SK-N-SH treated with all-trans-retinoic acid at 6 μM for 48 hours (cell line): ENCODE data around the gene GLDC.

Source experiments
- ARNTL ChIP-seq: fragments of 450-650 bp; formaldehyde crosslinking; IDR thresholded peaks from 2 replicates; pipeline ENCODE4 v1.5.0; 2020; ENCODE audit warnings: low read depth, mild to moderate bottlenecking, moderate library complexity, borderline replicate concordance
- CSDC2 ChIP-seq: fragments of 250-450 bp; sonication (Bioruptor Pico); IDR thresholded peaks from 2 replicates; pipeline ENCODE4 v1.5.0; 2020; ENCODE audit warnings: mild to moderate bottlenecking, moderate library complexity
- ESRRG ChIP-seq: fragments of 250-450 bp; sonication (Bioruptor Pico); IDR thresholded peaks from 2 replicates; pipeline ENCODE4 v1.6.1; 2021; ENCODE audit warnings: mild to moderate bottlenecking
- GLIS3 ChIP-seq: fragments of 250-450 bp; sonication (Bioruptor Pico); IDR thresholded peaks from 2 replicates; pipeline ENCODE4 v1.5.0; 2020; ENCODE audit warnings: mild to moderate bottlenecking, moderate library complexity
- ISL1 ChIP-seq: fragments of 250-450 bp; sonication (Bioruptor Pico); IDR thresholded peaks from 2 replicates; pipeline ENCODE4 v2.1.2; 2022; ENCODE audit warnings: mild to moderate bottlenecking, moderate library complexity
- OSR1 ChIP-seq: fragments of 250-450 bp; sonication (Bioruptor Pico); IDR thresholded peaks from 2 replicates; pipeline ENCODE4 v1.8.0; 2022; ENCODE audit warnings: moderate library complexity, mild to moderate bottlenecking, inconsistent platforms
- ZC3H10 ChIP-seq: fragments of 250-450 bp; sonication (Bioruptor Pico); IDR thresholded peaks from 2 replicates; pipeline ENCODE4 v1.5.1; 2021; ENCODE audit warnings: mild to moderate bottlenecking, moderate library complexity
- ZNF565 ChIP-seq: fragments of 450-650 bp; formaldehyde crosslinking; conservative IDR thresholded peaks from 2 replicates; pipeline ENCODE4 v1.5.0; 2020; ENCODE audit warnings: low read depth, mild to moderate bottlenecking, moderate library complexity
- ZNF8 ChIP-seq: fragments of 450-650 bp; formaldehyde crosslinking; IDR thresholded peaks from 2 replicates; pipeline ENCODE4 v1.5.0; 2020; ENCODE audit warnings: mild to moderate bottlenecking, moderate library complexity
- TF ChIP-seq, protein P1 (sequence below): fragments of 250-450 bp; sonication (Bioruptor Pico); IDR thresholded peaks from 2 replicates; pipeline ENCODE4 v1.8.0; 2021; ENCODE audit warnings: low read depth, mild to moderate bottlenecking, moderate library complexity, borderline replicate concordance
- TF ChIP-seq, protein P2 (sequence below): fragments of 250-450 bp; sonication (Bioruptor Pico); IDR thresholded peaks from 2 replicates; pipeline ENCODE4 v1.8.0; 2020; ENCODE audit warnings: mild to moderate bottlenecking, moderate library complexity, borderline replicate concordance

DNA sequence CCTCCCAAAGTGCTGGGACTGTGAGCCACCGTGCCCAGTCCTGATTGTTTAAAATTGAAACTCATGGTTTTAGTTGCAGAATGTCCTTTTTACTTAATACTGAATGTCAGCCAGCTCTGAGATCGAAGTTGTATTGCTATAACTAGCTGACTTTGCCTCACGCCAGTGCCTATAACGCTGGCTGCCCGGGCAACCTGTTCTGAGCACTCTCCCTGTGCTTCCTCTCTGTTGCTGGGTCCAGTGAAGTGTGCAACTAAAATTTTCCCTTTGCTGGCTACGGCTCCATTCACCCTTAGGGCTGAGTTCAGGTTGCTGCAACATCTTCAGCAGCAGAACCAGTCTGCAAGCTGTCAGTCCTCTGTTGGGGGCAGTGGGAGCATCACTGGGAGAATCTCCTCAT, 65.9 kb downstream of the GLDC start:
- no peak for TF ChIP-seq ESRRG
- TF ChIP-seq OSR1, result no peak
- TF ChIP-seq GLIS3 (CRISPR knock-in tag), result no peak
- no peak for TF ChIP-seq ZNF565 (CRISPR knock-in tag)
- no peak for TF ChIP-seq ISL1
- no peak for TF ChIP-seq ZC3H10 (CRISPR knock-in tag)
- no peak for TF ChIP-seq ZNF8 (CRISPR knock-in tag)
- TF ChIP-seq, protein P1, sequence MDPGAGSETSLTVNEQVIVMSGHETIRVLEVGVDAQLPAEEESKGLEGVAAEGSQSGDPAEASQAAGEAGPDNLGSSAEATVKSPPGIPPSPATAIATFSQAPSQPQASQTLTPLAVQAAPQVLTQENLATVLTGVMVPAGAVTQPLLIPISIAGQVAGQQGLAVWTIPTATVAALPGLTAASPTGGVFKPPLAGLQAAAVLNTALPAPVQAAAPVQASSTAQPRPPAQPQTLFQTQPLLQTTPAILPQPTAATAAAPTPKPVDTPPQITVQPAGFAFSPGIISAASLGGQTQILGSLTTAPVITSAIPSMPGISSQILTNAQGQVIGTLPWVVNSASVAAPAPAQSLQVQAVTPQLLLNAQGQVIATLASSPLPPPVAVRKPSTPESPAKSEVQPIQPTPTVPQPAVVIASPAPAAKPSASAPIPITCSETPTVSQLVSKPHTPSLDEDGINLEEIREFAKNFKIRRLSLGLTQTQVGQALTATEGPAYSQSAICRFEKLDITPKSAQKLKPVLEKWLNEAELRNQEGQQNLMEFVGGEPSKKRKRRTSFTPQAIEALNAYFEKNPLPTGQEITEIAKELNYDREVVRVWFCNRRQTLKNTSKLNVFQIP (CRISPR knock-in tag), result no peak
- TF ChIP-seq, protein P2, sequence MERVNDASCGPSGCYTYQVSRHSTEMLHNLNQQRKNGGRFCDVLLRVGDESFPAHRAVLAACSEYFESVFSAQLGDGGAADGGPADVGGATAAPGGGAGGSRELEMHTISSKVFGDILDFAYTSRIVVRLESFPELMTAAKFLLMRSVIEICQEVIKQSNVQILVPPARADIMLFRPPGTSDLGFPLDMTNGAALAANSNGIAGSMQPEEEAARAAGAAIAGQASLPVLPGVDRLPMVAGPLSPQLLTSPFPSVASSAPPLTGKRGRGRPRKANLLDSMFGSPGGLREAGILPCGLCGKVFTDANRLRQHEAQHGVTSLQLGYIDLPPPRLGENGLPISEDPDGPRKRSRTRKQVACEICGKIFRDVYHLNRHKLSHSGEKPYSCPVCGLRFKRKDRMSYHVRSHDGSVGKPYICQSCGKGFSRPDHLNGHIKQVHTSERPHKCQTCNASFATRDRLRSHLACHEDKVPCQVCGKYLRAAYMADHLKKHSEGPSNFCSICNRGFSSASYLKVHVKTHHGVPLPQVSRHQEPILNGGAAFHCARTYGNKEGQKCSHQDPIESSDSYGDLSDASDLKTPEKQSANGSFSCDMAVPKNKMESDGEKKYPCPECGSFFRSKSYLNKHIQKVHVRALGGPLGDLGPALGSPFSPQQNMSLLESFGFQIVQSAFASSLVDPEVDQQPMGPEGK (CRISPR knock-in tag), result no peak
- no peak for TF ChIP-seq ARNTL (CRISPR knock-in tag)
- no peak for TF ChIP-seq CSDC2 (CRISPR knock-in tag)
